ENCODE measurements around the gene OPHN1. TPM values are rescaled to one million over a fixed set of nuclear protein-coding genes. Genes with fewer than 3 reads are reported as not detected.

OPHN1 gene
- total RNA-seq, 6 donors from 2014 or later = 10.0 to 40.9 (median 10.8) TPM

- Histone ChIP-seq H3K36me3 (no peaks in the 10 kb centered on the region), H3K27ac (no peak overlapping the region), H3K4me3 (no peak overlapping the region), H3K27me3 (no peaks in the 10 kb centered on the region), H3K9me3 (no peaks in the 10 kb centered on the region), H3K4me1 (no peaks in the 10 kb centered on the region)
- no peak for TF ChIP-seq EP300 (IDR thresholded peaks at IDR 0.05)
- no peak for TF ChIP-seq POLR2AphosphoS5 (IDR thresholded peaks at IDR 0.05)
- TF ChIP-seq POLR2A (IDR thresholded peaks at IDR 0.05) = no peak
- TF ChIP-seq CTCF (IDR thresholded peaks at IDR 0.05) = no peak
- WGBS, 2 donors = 88 to 93% methylated on average over 1 of the region's 1 CpG
- ATAC-seq (ENCODE audit: low FRiP score in 2 of 2) (no peak), DNase-seq (no peak)
Observed at GRCh38 chrX:68179355-68179754, 253.9 kb downstream of the OPHN1 start.

GRCh38 chrX:68177542-68177941, 255.8 kb downstream of the OPHN1 start:
- WGBS, 2 donors = 66 to 82% methylated on average over 3 to 4 of the region's 4 CpGs
- Histone ChIP-seq H3K36me3 (no peaks in the 10 kb centered on the region), H3K27me3 (no peaks in the 10 kb centered on the region), H3K4me3 (no peak overlapping the region), H3K4me1 (no peaks in the 10 kb centered on the region), H3K27ac (no peak overlapping the region), H3K9me3 (no peaks in the 10 kb centered on the region)
- ATAC-seq (ENCODE audit: low FRiP score in 2 of 2) (no peak), DNase-seq (no peak)
- TF ChIP-seq POLR2A (IDR thresholded peaks at IDR 0.05) (no peak), CTCF (IDR thresholded peaks at IDR 0.05) (no peak), EP300 (IDR thresholded peaks at IDR 0.05) (no peak), POLR2AphosphoS5 (IDR thresholded peaks at IDR 0.05) (no peak)

DNA sequence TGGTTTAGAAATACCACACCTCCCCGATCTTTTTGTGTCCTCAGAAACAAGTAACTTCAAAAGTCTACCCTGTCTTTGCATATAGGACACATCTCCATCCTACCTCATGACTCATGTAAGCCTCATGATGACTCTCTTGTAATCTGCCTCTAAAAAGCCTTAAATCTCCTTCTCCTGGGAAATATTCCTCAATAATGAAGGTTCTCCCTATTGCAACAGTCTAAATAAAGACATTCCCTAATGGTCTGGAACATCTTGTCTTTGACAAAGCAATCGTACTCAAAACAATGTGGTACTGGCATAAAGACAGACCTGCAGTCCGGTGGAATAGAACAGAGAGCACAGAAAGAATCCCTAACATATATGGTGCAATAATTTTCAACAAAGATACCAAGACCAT, 257.7 kb downstream of the OPHN1 start:
- no peak for ATAC-seq (ENCODE audit: low FRiP score in 2 of 2)
- Histone ChIP-seq H3K4me3 (no peak overlapping the region), H3K4me1 (no peaks in the 10 kb centered on the region), H3K36me3 (no peaks in the 10 kb centered on the region), H3K27ac (no peak overlapping the region), H3K9me3 (no peaks in the 10 kb centered on the region), H3K27me3 (no peaks in the 10 kb centered on the region)
- DNase-seq = no peak
- TF ChIP-seq POLR2A (IDR thresholded peaks at IDR 0.05) = no peak
- no peak for TF ChIP-seq EP300 (IDR thresholded peaks at IDR 0.05)
- TF ChIP-seq CTCF (IDR thresholded peaks at IDR 0.05) = no peak
- no peak for TF ChIP-seq POLR2AphosphoS5 (IDR thresholded peaks at IDR 0.05)
- WGBS, 2 donors = 48 to 88% methylated on average over 3 of the region's 3 CpGs

DNA sequence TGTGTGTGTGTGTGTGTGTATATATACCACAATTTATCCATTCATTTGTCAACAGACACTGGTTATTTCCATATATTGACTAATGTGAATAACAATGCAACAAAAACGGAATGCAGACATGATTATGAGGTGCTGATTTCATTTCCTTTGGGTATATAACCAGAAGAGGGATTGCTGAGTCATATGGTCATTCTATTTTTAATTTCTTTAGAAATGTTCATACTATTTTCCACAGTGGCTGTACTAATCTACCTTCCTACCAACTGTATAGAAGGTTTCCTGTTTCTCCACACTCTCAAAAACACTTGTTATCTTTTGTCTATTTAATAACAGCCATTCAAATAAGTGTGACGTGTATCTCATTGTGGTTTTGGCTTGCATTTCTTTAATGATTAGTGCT, 269.9 kb downstream of the OPHN1 start:
- Histone ChIP-seq H3K4me3 (no peak overlapping the region), H3K36me3 (no peaks in the 10 kb centered on the region), H3K27me3 (no peaks in the 10 kb centered on the region), H3K27ac (no peak overlapping the region), H3K9me3 (no peaks in the 10 kb centered on the region), H3K4me1 (no peaks in the 10 kb centered on the region)
- no peak for TF ChIP-seq CTCF (IDR thresholded peaks at IDR 0.05)
- no peak for TF ChIP-seq POLR2A (IDR thresholded peaks at IDR 0.05)
- TF ChIP-seq POLR2AphosphoS5 (IDR thresholded peaks at IDR 0.05) = no peak
- no peak for TF ChIP-seq EP300 (IDR thresholded peaks at IDR 0.05)
- ATAC-seq (ENCODE audit: low FRiP score in 2 of 2) = no peak
- WGBS, 2 donors = 18 to 40% methylated on average over 2 of the region's 2 CpGs
- DNase-seq = no peak

DNA sequence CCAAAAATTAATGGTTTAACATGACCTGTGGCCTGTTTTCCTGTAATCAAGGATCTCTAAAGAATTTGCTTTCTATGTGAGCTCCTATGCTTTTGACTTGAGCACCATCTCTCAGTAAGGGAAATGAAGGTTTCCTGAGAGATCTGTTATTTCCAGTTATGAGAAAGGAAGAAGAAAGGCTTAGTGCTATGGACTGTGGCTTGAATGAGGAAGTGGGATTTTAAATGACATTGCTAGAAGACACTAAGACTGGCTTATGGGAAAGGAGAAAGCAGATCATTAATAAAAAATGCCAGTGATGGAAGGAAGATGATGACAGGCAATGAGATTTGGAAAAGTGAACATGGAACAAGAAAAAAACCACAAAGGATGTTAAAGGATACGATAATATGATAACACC, 285.4 kb downstream of the OPHN1 start:
- no peak for ATAC-seq (ENCODE audit: low FRiP score in 2 of 2)
- Histone ChIP-seq H3K4me3 (no peak overlapping the region), H3K9me3 (no peaks in the 10 kb centered on the region), H3K4me1 (no peaks in the 10 kb centered on the region), H3K27me3 (no peaks in the 10 kb centered on the region), H3K27ac (no peak overlapping the region), H3K36me3 (no peaks in the 10 kb centered on the region)
- TF ChIP-seq POLR2A (IDR thresholded peaks at IDR 0.05) (no peak), CTCF (IDR thresholded peaks at IDR 0.05) (no peak)
- DNase-seq = no peak
- 70 to 74% methylated on average over 1 of the region's 1 CpG for WGBS, 2 donors

Data from upper lobe of left lung (tissue), 6 donors.